OCI-LY7 (cell line): ENCODE results near the gene LARGE1.

ENCODE experiments used
- EZH2phosphoT487 ChIP-seq: fragments of 200-600 bp; sonication (generic); IDR thresholded peaks from 2 replicates; pipeline ENCODE4 v1.6.1; 2018; ENCODE audit warnings: low read depth, borderline replicate concordance, mild to moderate bottlenecking, mixed run types, antibody characterized with exemption, low read length, moderate library complexity, mixed read lengths
- TF ChIP-seq, protein P1 (sequence below): fragments of 200-600 bp; sonication (generic); conservative IDR thresholded peaks from 2 replicates; pipeline ENCODE4 v1.5.1; 2014; ENCODE audit warnings: mild to moderate bottlenecking, antibody characterized with exemption, low read length, moderate library complexity, mixed read lengths

GRCh38 chr22:33835265-33835664 is 85.0 kb downstream of the LARGE1 start:
- no peak for TF ChIP-seq EZH2phosphoT487
- TF ChIP-seq, protein P1, sequence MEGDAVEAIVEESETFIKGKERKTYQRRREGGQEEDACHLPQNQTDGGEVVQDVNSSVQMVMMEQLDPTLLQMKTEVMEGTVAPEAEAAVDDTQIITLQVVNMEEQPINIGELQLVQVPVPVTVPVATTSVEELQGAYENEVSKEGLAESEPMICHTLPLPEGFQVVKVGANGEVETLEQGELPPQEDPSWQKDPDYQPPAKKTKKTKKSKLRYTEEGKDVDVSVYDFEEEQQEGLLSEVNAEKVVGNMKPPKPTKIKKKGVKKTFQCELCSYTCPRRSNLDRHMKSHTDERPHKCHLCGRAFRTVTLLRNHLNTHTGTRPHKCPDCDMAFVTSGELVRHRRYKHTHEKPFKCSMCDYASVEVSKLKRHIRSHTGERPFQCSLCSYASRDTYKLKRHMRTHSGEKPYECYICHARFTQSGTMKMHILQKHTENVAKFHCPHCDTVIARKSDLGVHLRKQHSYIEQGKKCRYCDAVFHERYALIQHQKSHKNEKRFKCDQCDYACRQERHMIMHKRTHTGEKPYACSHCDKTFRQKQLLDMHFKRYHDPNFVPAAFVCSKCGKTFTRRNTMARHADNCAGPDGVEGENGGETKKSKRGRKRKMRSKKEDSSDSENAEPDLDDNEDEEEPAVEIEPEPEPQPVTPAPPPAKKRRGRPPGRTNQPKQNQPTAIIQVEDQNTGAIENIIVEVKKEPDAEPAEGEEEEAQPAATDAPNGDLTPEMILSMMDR, result no peak
